Colon (tissue), 2 donors: ENCODE measurements around the gene SLC26A2.
"Not testable (repeated sequence)": the region's sequence is repeated elsewhere in the genome, so short reads cannot be mapped to it uniquely, and the experiment has no call there.

Source experiments
- FAIRE-seq: peaks from 2 replicates; lab custom pipeline; 2012; peaks lifted over from hg19 to GRCh38; lab: Jason Lieb, UNC
- donor health status: control.
- donor health status: control.

Gene SLC26A2

GRCh38 chr5:149937610-149938009, 22.9 kb upstream of the SLC26A2 start:
- FAIRE-seq: no peak

- no peak for FAIRE-seq
Measured at GRCh38 chr5:149938279-149938678, 22.3 kb upstream of the SLC26A2 start.

- no peak for FAIRE-seq
Measured at GRCh38 chr5:149938791-149939358, 21.7 kb upstream of the SLC26A2 start.

- no peak for FAIRE-seq
Measured at GRCh38 chr5:149939546-149939945, 21.0 kb upstream of the SLC26A2 start.

- FAIRE-seq: no peak
Measured at GRCh38 chr5:149940077-149940574, 20.4 kb upstream of the SLC26A2 start.

GRCh38 chr5:149940941-149941644, 19.5 kb upstream of the SLC26A2 start:
- FAIRE-seq: no peak

GRCh38 chr5:149941795-149942194, 18.8 kb upstream of the SLC26A2 start:
- FAIRE-seq: no peak

GRCh38 chr5:149942199-149942598, 18.4 kb upstream of the SLC26A2 start:
- FAIRE-seq: no peak

GRCh38 chr5:149942741-149943169, 17.8 kb upstream of the SLC26A2 start:
- not testable (repeated sequence) for FAIRE-seq

GRCh38 chr5:149943177-149943949, 17.2 kb upstream of the SLC26A2 start:
- not testable (repeated sequence) for FAIRE-seq

- FAIRE-seq: no peak
Measured at GRCh38 chr5:149944666-149945065, 15.9 kb upstream of the SLC26A2 start, which contains the start of gene PDE6A. PDE6A (minus strand) TSS chr5:149944793; CDS start chr5:149944673, 120 bp downstream.

- no peak for FAIRE-seq
Measured at GRCh38 chr5:149946118-149946517, 14.4 kb upstream of the SLC26A2 start.

- FAIRE-seq: no peak
Measured at GRCh38 chr5:149948993-149949392, 11.6 kb upstream of the SLC26A2 start.

GRCh38 chr5:149951138-149951749, 9.3 kb upstream of the SLC26A2 start:
- no peak for FAIRE-seq

- FAIRE-seq: no peak
Measured at GRCh38 chr5:149953436-149954121, 7.0 kb upstream of the SLC26A2 start.

GRCh38 chr5:149954798-149955197, 5.8 kb upstream of the SLC26A2 start:
- no peak for FAIRE-seq

- FAIRE-seq: no peak
Measured at GRCh38 chr5:149956685-149957084, 3.9 kb upstream of the SLC26A2 start.

GRCh38 chr5:149957855-149958254, 2.7 kb upstream of the SLC26A2 start:
- no peak for FAIRE-seq

GRCh38 chr5:149959406-149960236, 937 bp upstream of the SLC26A2 start:
- no peak for FAIRE-seq

- FAIRE-seq: no peak
Measured at GRCh38 chr5:149961186-149961685, 678 bp downstream of the SLC26A2 start.

- FAIRE-seq: no peak
Measured at GRCh38 chr5:149961957-149962409, 1.4 kb downstream of the SLC26A2 start.
